Measurements from ENCODE around the gene ACVR2A. TPM values are rescaled to one million over a fixed set of nuclear protein-coding genes. Genes with fewer than 3 reads are reported as not detected.
A peak's percentile ranks its signal among the peaks of the same experiment; 100 is the strongest.

ACVR2A gene
- 42.9 and 54.0 TPM in 2 replicates for total RNA-seq (ENCODE audit: low replicate concordance)

- H3K4me3 ChIP-seq (ENCODE audit: low read depth, low read length): peak within 1 kb of the TSS; percentile 92
- no peak for TF ChIP-seq CTCF (IDR thresholded peaks at IDR 0.05; ENCODE audit: insufficient read depth, low read length)
- DNase-seq (ENCODE audit: low read depth): peak; percentile 36
Observed at GRCh38 chr2:147844697-147845410, at the start of gene ACVR2A. Gene ACVR2A, plus strand, starts transcription at chr2:147845029. Its CDS starts 124 bp downstream, at chr2:147845153.

- no peak overlapping the region for H3K4me3 ChIP-seq (ENCODE audit: low read depth, low read length)
- DNase-seq (ENCODE audit: low read depth): no peak
- TF ChIP-seq CTCF (IDR thresholded peaks at IDR 0.05; ENCODE audit: insufficient read depth, low read length): no peak
Observed at GRCh38 chr2:147800316-147800715, 44.5 kb upstream of the ACVR2A start.

GRCh38 chr2:147806846-147807245, 38.0 kb upstream of the ACVR2A start:
- no peak overlapping the region for H3K4me3 ChIP-seq (ENCODE audit: low read depth, low read length)
- no peak for DNase-seq (ENCODE audit: low read depth)
- TF ChIP-seq CTCF (IDR thresholded peaks at IDR 0.05; ENCODE audit: insufficient read depth, low read length): no peak

GRCh38 chr2:147808520-147808919, 36.3 kb upstream of the ACVR2A start:
- no peak for TF ChIP-seq CTCF (IDR thresholded peaks at IDR 0.05; ENCODE audit: insufficient read depth, low read length)
- DNase-seq (ENCODE audit: low read depth): no peak

GRCh38 chr2:147810883-147811765, 33.7 kb upstream of the ACVR2A start:
- DNase-seq (ENCODE audit: low read depth): no peak
- no peak overlapping the region for H3K4me3 ChIP-seq (ENCODE audit: low read depth, low read length)
- TF ChIP-seq CTCF (IDR thresholded peaks at IDR 0.05; ENCODE audit: insufficient read depth, low read length): no peak

More at GRCh38 chr2:147808520-147808919, 36.3 kb upstream of the ACVR2A start:
- H3K4me3 ChIP-seq (ENCODE audit: low read depth, low read length): no peak overlapping the region

GRCh38 chr2:147818741-147819140, 26.1 kb upstream of the ACVR2A start:
- no peak overlapping the region for H3K4me3 ChIP-seq (ENCODE audit: low read depth, low read length)
- DNase-seq (ENCODE audit: low read depth): no peak
- TF ChIP-seq CTCF (IDR thresholded peaks at IDR 0.05; ENCODE audit: insufficient read depth, low read length): no peak
